HG02642 (cell line): ENCODE data around the gene GALNT2.
A peak's percentile ranks its signal among the peaks of the same experiment; 100 is the strongest.

ENCODE experiments used
- ATAC-seq: cut with Tn5 transposase; IDR thresholded peaks from one replicate; pipeline ENCODE4 v1.9.1; 2021; ENCODE audit warnings: mild to moderate bottlenecking; ENCODE audit not compliant: unreplicated experiment, poor library complexity

The GALNT2 gene

DNA sequence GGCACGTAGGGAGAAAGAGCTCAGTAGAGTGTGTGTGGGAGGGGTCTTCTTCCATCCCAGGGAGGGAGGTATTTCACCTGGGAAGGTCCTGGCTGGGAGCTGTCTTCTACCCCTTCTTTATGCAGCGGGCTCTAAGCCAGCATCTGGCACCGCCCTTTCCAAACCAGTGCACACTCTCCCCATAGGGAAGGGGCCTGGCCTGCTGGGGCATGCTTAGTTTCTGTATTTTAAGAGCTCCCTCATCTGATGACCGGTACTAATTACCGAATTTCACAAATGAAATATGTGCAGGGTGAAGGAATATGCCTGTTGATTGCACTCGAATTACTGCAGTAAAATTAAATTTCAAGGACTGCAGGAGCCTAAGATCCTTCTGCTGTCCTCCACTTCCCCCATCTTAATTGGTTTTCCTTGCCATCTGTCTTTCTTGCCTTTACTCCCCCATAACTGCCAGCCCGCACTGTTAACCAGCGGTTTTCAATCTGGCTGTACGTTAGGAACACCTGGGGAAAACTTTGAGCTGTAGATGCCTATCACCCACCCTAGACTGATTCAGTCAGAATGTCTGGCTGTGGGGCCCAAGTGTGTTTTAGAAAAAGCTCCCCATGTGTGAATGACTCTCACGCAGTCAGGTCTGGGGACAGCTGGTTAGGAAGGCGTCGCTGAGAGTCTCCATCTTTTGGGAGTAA, 20.1 kb downstream of the GALNT2 start:
- ATAC-seq: no peak

- no peak for ATAC-seq
Observed at GRCh38 chr1:230087717-230088105, 20.7 kb downstream of the GALNT2 start.

GRCh38 chr1:230090194-230090711, 23.2 kb downstream of the GALNT2 start:
- no peak for ATAC-seq

DNA sequence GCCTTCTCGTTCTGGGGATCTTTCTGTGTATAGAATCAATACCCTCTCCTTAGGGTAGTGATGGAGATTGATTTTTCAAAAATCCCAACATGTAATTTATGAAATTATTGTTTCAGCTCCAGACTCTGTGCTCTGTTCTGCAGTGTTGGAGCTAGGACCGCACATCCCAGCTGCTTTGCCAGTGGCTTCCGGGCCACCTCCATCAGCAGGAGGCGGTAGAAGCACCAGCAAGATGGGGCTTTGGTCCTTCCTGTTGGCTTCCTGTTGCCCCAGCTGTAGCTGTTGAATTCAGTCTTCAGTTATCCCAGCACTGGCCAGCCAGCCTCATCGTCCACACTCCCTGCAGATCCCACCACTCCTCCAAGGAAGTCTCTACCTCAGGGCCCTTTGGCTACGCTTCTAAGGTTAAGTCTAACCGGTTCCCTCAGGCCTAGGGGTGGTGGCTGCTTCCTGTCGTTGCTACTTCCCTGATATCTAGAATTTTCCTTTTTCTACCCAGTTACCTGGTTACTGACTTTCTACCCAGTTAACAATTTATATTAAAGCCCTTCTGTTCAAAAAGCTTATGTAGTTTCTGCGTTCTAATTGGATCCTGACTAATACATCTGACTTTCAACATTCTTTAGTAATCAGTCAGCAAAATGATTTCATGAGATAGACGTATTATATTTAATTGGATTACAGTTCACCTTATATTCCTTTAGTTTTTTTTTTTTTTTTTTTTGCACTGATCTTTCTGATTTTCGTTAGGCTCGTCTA, 24.6 kb downstream of the GALNT2 start:
- ATAC-seq: no peak

DNA sequence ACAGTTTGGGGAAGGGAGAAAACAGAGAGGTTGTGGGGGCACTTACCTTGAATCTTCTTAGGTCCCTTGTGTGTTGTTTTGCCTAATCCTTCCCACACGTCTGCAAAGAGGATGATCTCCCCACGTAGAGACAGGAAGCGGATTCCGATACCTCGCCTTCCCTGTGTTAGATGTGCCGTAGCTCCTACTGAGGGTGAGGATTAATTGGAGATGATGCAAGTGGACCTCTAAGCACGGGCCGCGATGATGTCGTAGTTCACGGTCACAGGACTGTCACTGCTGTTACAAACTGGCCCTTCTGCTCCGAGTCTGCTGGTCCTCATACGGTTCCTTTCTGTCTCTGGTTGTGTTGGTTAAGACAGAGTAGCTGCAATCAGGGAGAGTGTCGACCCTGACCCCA, 27.7 kb downstream of the GALNT2 start:
- ATAC-seq: no peak

- no peak for ATAC-seq
Observed at GRCh38 chr1:230095938-230096337, 28.9 kb downstream of the GALNT2 start.

DNA sequence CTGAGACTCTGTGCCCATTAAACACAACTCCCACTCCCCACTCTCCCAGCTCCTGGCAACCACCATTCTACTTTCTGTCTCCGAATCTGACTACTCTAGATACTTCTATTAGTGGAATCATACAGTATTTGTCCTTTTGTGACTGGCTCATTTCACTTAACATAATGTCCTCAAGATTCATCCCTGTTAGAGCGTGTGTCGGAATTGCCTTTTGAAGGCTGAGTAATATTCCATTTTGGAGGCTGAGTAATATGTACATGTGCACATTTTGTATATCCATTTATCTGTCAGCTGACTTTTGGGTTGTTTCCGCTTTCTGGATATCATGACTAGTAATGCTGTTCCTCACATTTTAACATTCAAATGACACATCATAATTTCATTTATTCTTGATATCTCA, 30.3 kb downstream of the GALNT2 start:
- ATAC-seq: no peak

- no peak for ATAC-seq
Observed at GRCh38 chr1:230098723-230099122, 31.7 kb downstream of the GALNT2 start.

GRCh38 chr1:230099465-230099864, 32.4 kb downstream of the GALNT2 start:
- no peak for ATAC-seq

DNA sequence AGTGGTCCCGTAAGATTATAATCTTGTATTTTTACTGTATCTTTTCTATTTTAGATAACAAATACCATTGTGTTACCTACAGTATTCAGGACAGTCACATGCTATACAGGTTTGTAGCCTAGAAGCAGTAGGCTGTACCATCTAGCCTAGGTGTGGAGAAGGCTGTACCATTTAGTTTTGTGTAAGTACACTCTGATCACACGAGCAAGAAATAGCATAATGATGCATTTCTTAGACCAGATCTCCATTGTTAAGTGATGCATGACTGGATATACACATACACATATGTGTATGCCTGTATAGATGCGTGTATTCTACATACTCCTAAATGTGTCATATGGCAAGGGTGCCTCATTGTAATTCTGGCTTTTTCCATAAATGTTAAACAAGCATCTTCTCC, 33.9 kb downstream of the GALNT2 start:
- ATAC-seq: no peak

- ATAC-seq: no peak
Observed at GRCh38 chr1:230101556-230101955, 34.5 kb downstream of the GALNT2 start.

DNA sequence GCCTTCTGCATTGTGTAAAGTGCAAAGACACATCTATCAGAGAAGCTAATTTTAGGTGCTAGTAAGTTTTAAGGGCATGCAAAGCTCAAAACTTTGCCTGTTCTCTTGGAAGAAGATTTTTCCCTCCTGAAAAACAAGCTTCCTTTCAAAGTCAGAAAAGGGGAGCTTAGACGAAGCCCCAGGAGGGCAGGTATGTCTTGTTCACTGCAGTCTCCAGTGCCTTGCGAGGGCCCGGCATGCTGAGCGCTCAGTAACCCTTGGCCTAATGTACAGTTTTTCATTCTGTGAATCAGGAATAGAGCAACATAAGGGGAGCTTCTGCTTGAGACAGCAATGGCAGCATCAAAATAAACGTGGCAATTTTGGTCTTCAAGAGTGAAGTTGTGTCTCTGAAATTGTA, 35.0 kb downstream of the GALNT2 start:
- no peak for ATAC-seq

GRCh38 chr1:230102472-230102871, 35.4 kb downstream of the GALNT2 start:
- no peak for ATAC-seq

DNA sequence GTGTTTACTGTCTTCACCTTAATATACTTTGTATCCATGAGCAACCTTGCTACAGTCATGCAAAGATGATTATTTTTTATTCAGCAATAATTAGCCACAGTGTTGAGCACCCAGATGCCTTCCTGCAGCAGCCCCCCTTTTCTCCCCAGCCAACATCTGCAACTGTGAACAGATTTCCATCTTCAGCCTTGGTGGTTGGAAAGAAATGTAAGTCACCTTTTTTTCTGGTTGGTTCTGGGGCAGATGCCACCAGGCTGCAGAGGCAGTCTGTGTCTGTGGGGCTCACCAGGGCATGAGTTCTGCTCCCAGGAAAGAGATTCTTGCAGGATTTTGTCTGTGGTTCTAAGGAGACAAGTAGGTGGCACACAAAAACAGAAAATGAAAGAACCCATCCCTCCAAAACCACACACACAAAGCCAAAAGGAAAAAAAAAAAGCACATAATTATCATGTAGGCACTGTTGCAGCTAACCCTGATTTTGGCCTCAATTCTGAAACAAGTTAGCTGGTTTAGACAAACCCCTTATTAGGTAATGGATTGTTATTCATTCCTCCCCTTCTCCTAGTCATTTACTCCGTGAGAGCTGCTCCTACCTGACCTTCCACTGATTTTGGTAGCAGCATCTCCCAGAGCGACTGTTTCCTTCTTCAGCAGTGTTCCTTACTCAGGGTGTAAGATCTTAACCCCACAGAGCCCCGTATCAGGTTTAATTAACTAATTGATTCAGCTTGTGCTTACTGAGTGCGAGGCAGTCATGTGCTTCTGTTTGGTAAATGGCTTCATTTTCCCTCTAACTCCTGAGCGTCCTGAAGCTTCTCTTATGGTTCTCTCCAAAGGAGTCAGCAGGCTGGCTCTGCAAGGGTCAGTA, 36.5 kb downstream of the GALNT2 start:
- ATAC-seq: no peak

GRCh38 chr1:230104395-230105244, 37.6 kb downstream of the GALNT2 start:
- ATAC-seq: peak; percentile 58

DNA sequence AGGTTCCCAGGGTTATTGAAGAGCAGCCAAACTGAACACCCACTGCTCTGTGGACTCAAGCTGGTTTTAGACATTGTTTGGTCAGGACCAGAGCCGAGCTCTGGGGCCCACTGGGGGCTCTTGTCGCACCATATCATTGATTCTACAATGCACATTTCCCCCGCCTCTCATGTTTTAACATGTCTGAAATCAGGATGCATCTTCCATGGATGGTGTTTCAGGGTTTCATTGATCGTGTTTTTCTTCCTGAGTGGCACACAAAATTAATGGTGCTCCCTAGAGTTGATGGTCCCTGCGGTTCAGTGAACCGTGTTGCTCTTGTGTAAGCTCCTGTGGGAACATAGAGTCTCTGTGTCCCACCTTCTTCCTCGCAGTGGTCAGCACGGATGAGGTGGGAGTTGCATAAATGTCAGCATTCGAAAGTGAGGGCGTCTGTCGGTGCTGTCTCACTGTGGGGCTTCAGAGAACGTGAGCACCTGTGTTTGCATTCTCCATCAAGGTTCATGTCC, 38.3 kb downstream of the GALNT2 start:
- no peak for ATAC-seq

DNA sequence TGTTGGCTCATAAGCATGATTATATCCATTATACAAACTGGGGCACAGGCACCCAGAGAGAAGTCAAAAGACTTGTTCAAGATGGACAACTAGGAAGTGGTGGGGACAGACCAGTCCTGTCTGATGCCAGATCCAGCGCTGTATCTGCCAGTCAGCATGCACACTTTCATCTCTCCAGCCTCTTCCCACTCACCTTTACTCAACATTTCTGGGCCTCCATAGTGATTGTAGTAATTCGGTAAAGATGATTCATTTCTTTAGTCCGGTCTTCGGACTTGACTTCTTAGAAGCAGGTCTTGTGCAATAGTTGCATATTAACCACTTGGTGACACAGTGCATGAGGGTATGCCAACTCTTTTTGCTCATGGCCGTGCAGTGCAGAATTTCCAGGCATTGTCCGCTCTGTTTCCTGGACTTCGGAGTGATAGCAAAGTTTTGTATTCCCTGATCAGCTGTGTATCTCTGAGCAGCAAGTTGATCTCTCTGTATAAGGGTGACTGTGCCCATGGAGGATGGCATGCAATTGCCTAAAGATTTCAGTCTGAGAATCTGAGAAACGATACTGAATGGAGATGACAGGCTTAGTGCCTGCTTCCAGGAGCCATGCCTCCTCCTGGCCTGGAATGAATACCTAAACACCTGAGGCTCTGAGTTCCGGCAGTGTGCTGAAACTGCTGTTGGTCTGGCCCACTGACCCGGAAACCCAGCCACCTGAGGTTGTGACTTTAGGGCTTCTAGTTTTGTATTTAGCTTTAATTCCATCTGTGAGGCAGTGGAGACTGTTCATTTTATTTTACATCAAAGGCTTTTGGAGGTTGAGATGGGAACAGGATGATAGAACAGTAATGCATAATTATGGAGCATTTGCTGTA, 39.0 kb downstream of the GALNT2 start:
- ATAC-seq: peak; percentile 18

GRCh38 chr1:230107941-230108340, 40.9 kb downstream of the GALNT2 start:
- ATAC-seq: no peak

DNA sequence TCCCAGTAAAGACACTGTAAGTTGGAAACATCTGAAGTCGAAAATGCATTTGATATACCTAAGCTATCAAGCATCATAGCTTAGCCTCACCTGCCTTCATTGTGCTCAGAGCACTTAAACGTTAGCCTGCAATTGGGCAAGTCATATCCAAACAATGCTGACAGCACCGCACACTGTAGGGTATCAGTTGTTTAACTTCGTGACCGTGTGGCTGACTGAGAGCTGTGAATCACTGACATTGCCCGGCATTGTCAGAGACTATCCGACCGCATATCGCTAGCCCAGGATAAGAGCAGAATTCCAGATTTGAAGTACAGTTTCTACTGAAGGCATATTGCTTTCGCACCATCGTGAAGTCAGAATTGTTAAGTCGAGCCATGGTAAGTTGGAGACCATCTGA, 41.5 kb downstream of the GALNT2 start:
- ATAC-seq: no peak
